Stimulated activated CD8-positive, alpha-beta memory T cell treated with anti-CD3 and anti-CD28 coated beads, Interleukin-4, amount 100 ng/mL, for 1 hour (primary cell): ENCODE measurements around the gene DMAC2.
"Not testable (repeated sequence)": the region's sequence is repeated elsewhere in the genome, so short reads cannot be mapped to it uniquely, and the experiment has no call there.

Source experiments
- DNase-seq, 2 donors: peaks; one replicate each; pipeline ENCODE4 v3.0.0-alpha.2; 2020; ENCODE audit warnings: low read depth in 2 of 2, low spot score in 1 of 2

The DMAC2 gene

GRCh38 chr19:41424335-41425173, 15.2 kb downstream of the DMAC2 start:
- DNase-seq: no peak

- DNase-seq: no peak
Measured at GRCh38 chr19:41422955-41423354, 16.8 kb downstream of the DMAC2 start.

- no peak for DNase-seq
Measured at GRCh38 chr19:41422456-41422855, 17.3 kb downstream of the DMAC2 start.

- no peak for DNase-seq
Measured at GRCh38 chr19:41421973-41422372, 17.7 kb downstream of the DMAC2 start.

GRCh38 chr19:41421314-41421713, 18.4 kb downstream of the DMAC2 start:
- no peak for DNase-seq

GRCh38 chr19:41420101-41420880, 19.4 kb downstream of the DMAC2 start:
- no peak for DNase-seq

GRCh38 chr19:41416194-41416674, 23.5 kb downstream of the DMAC2 start:
- no peak for DNase-seq

GRCh38 chr19:41415154-41415571, 24.5 kb downstream of the DMAC2 start:
- DNase-seq: no peak

- DNase-seq: no peak
Measured at GRCh38 chr19:41414461-41414860, 25.3 kb downstream of the DMAC2 start.

- DNase-seq: no peak
Measured at GRCh38 chr19:41413947-41414346, 25.8 kb downstream of the DMAC2 start.

GRCh38 chr19:41412953-41413352, 26.8 kb downstream of the DMAC2 start:
- no peak for DNase-seq

GRCh38 chr19:41411968-41412265, 27.8 kb downstream of the DMAC2 start:
- DNase-seq: no peak

- DNase-seq: no peak
Measured at GRCh38 chr19:41411100-41411967, 28.4 kb downstream of the DMAC2 start.

GRCh38 chr19:41410336-41411054, 29.2 kb downstream of the DMAC2 start:
- DNase-seq: no peak

- DNase-seq: no peak
Measured at GRCh38 chr19:41409288-41409687, 30.4 kb downstream of the DMAC2 start.

GRCh38 chr19:41408846-41409245, 30.9 kb downstream of the DMAC2 start:
- not testable (repeated sequence) for DNase-seq

- DNase-seq: no peak
Measured at GRCh38 chr19:41408256-41408655, 31.5 kb downstream of the DMAC2 start.

- no peak for DNase-seq
Measured at GRCh38 chr19:41407271-41407670, 32.4 kb downstream of the DMAC2 start.

- no peak for DNase-seq
Measured at GRCh38 chr19:41405776-41406175, 33.9 kb downstream of the DMAC2 start.

GRCh38 chr19:41403181-41403970, 36.3 kb downstream of the DMAC2 start:
- no peak for DNase-seq
